Mesangial cell (primary cell): ENCODE data around the gene RUSF1. TPM values are rescaled to one million over a fixed set of nuclear protein-coding genes. Genes with fewer than 3 reads are reported as not detected.

ENCODE experiments used
- total RNA-seq: library from RNA; depleted of rRNA; stranded (reverse); fragments of >200 nt; gene quantifications from 2 replicates; pipeline ENCODE4 v1.2.3, GENCODE V29; 2015

RUSF1 gene
- total RNA-seq, result 44.5 and 66.9 TPM in 2 replicates

GRCh38 chr16:31507929-31508705 lies at the start of gene RUSF1:
TSS of gene RUSF1 (minus strand) at chr16:31508391. CDS start at chr16:31508373, 18 bp downstream.

GRCh38 chr16:31527734-31528274 lies 19.6 kb upstream of the RUSF1 start, which contains the start of gene AHSP:
TSS of gene AHSP (plus strand) at chr16:31527900. CDS start at chr16:31528140, 240 bp downstream.

GRCh38 chr16:31483081-31483480 lies 25.1 kb downstream of the RUSF1 start, which contains the start of gene SLC5A2:
TSS of gene SLC5A2 (plus strand) at chr16:31483123. CDS start at chr16:31483137, 14 bp downstream.

GRCh38 chr16:31471875-31472708 lies 36.1 kb downstream of the RUSF1 start, which contains the start of gene TGFB1I1:
TSS of gene TGFB1I1 (plus strand) at chr16:31472152. CDS start at chr16:31472189, 37 bp downstream.

GRCh38 chr16:31458844-31459686 lies 49.1 kb downstream of the RUSF1 start, which contains the start of gene ARMC5:
TSS of gene ARMC5 (plus strand) at chr16:31459501. CDS start at chr16:31459525, 24 bp downstream.

Other genes with a start within 250 kb of the RUSF1 start
- gene ITGAM, start 248.4 kb downstream of the RUSF1 start, total RNA-seq, result 2.1 TPM in 1 of 2 replicates, not detected in the other
- gene ITGAX, start 153.2 kb downstream of the RUSF1 start, total RNA-seq, result under 0.01 TPM in 2 replicates
- not detected in 2 replicates for gene ITGAD, start 115.1 kb downstream of the RUSF1 start, total RNA-seq
- gene COX6A2, start 80.0 kb downstream of the RUSF1 start, total RNA-seq, result not detected in 2 replicates
- gene ZNF843, start 65.6 kb downstream of the RUSF1 start, total RNA-seq, result 0.49 and 1.3 TPM in 2 replicates
- 10.3 and 11.8 TPM in 2 replicates for gene ARMC5, start 48.9 kb downstream of the RUSF1 start, total RNA-seq
- gene TGFB1I1, start 36.2 kb downstream of the RUSF1 start, total RNA-seq, result 172 and 174 TPM in 2 replicates
- 0.63 TPM in 1 of 2 replicates, not detected in the other for gene SLC5A2, start 25.3 kb downstream of the RUSF1 start, total RNA-seq
- gene AHSP, start 19.5 kb upstream of the RUSF1 start, total RNA-seq, result not detected in 2 replicates